ENCODE measurements around the gene THTPA.

Gene THTPA

DNA sequence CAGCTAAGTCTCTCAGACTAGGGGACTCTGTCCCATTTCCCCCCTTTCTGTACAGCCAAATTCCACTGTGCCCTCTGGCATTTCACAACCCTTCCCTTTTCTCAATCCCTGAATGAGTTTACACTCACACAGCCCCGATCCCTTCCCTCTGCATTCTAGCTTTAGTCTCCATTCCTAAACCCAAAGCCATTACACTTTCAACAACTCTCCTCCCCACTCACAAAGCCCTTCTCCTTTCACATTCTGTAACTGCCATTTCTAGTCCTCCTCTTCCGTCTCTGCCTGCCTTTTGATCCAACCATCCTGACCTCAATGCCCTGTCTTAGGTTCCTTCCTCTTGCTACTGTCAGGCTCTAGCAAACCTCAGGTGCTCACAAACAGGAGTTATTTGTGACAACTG lies 8.1 kb upstream of the THTPA start:
- no peak overlapping the region for H3K4me3 ChIP-seq (ENCODE audit: low read depth, low read length)
- TF ChIP-seq, protein P1, sequence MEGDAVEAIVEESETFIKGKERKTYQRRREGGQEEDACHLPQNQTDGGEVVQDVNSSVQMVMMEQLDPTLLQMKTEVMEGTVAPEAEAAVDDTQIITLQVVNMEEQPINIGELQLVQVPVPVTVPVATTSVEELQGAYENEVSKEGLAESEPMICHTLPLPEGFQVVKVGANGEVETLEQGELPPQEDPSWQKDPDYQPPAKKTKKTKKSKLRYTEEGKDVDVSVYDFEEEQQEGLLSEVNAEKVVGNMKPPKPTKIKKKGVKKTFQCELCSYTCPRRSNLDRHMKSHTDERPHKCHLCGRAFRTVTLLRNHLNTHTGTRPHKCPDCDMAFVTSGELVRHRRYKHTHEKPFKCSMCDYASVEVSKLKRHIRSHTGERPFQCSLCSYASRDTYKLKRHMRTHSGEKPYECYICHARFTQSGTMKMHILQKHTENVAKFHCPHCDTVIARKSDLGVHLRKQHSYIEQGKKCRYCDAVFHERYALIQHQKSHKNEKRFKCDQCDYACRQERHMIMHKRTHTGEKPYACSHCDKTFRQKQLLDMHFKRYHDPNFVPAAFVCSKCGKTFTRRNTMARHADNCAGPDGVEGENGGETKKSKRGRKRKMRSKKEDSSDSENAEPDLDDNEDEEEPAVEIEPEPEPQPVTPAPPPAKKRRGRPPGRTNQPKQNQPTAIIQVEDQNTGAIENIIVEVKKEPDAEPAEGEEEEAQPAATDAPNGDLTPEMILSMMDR (IDR thresholded peaks at IDR 0.05; ENCODE audit: borderline replicate concordance, insufficient read depth, low read depth, low read length): no peak

DNA sequence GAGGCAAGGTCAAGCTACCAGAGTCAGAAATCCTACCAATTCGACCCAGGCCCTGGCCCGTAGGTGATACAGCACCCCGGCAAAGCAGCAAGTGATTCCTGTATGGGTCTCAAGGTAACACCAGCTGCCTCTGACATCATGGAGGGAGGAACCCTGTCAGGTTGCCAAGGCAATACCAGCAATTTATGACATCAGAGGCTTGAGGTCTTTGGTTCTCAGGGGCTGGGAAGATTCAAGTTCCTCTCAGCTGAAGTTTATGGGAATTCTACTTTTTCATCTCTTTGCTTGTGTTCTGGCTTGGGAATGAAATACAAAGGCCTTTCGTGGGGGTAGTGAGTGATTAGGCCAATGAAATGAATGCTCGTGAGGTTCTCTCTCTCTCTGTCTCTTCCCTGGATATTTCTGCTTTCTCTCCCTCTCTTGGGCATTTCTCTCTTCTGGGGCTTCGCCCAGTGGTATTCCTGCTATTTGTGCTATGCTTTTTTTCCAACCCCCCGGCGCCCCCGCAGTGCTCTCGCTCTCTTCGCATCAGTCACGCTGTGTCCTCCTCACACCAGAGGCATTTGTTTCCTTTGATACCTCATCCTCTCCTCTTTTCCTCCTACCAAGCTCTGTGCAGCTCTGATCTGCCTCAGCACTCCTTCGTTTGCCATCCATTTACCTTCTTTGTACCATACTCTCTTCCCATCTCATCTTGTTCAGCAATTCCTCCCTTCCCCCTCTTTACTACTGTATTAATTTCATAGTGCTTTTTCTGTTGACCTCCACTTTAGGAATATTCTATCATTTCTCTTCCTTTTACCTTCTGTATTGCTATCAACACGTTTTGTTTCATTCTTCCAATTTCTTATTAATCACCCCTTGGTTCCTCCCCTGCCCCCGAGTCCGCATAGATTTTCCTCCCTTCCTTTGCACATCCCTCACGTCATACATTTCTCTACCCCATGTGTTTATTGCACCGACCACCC lies 7.4 kb upstream of the THTPA start:
- no peak overlapping the region for H3K4me3 ChIP-seq (ENCODE audit: low read depth, low read length)
- TF ChIP-seq, protein P1 (IDR thresholded peaks at IDR 0.05; ENCODE audit: borderline replicate concordance, insufficient read depth, low read depth, low read length): no peak

DNA sequence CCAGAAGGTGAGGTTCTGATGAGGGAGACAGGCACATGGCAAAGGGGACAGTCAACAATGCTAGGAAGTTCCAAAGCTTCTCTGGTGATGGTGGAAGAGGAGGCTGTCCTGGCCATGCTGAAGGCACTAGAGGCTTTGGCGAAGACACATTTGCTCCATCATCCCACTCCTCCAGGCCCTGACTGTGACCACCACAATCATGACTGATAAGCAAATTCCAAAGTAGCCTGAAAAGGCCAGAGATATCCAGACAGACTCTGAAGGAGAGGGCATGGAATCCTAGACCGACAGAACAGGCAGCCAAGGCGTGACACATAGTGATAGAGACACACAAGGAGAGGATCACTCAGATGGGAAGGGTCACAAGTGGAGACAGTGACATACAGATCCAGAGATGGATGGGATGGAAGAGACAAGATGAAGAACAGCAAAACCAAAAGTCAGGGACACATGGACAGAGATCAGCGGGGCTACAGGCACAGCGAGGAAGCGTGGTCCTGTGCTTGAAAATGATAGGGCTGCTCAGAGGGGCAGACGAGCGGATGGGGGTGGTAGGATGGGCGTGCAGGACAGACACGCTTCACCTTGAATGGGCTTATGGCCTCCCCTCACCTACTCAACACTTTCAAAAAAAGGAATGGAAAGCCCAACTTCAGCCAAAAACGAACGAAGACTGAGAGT lies 5.8 kb upstream of the THTPA start:
- TF ChIP-seq, protein P1 (IDR thresholded peaks at IDR 0.05; ENCODE audit: borderline replicate concordance, insufficient read depth, low read depth, low read length): no peak
- peak overlapping the region; percentile 52 for H3K4me3 ChIP-seq (ENCODE audit: low read depth, low read length)

DNA sequence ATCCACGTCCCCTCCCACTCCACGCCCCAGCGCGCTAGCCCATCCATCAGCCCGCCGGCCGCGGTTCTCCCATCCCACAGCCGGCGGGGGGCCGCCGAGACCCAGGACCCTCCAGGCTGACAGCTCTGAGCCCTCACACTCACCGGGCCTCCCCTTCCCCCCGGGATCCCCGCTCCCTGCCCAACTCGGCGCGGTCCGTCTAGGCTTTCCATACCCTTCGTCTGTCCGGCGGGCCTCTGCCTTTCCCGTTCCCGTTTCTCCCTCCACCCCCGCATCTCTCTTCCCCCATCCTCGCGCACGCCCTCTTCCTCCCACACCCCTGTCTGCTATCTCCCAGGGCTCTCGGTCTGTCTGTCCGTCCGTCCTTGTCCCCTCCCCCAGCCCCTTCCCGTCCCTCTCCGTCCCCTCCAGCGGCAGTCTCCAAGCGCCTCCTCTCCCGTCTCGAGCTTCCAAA lies 5.2 kb upstream of the THTPA start:
- TF ChIP-seq, protein P1 (IDR thresholded peaks at IDR 0.05; ENCODE audit: borderline replicate concordance, insufficient read depth, low read depth, low read length): no peak

DNA sequence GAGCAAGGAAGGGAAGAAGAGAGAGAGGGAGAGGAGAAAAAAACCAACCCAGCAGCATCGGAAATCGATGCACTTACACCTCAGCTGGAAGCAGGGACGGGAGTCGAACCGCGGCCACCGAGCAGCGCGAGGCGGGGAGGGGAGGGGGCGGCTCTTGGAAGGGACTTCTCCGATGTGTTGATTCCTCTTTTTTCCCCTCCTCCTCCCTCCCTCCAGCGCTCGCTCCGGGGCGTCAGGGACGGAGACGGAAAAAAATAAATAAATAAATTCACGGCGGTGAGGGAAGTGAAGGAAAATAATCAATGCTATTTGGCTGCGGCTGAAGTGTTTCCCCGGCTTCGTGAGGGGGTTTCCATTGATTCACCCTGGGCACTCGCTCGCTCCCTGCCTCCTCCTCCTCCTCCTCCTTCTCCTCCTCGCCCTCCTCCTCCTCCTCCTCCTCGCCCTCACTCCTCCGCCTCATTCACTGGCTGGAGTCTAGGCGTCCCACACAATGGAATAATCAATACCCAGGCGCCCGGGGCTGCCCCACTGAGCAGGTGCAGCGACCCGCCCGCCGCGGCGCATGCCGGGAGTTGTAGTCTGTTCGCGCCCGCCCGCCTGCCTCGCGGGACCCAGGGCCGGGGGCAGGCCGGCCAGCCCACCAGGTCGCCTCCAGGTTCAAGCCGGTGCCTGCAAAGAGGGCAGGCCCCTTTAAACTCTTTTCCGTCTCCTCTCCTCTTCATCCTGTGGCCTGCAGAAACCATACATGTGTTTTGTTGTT lies 4.6 kb upstream of the THTPA start, which contains the start of gene ZFHX2:
Gene ZFHX2, minus strand, starts transcription at position 500 of the 763 bp plus-strand sequence. CDS start 16,440 bp downstream, outside the sequence.
- H3K4me3 ChIP-seq (ENCODE audit: low read depth, low read length): peak within 1 kb of the TSS; percentile 52
- TF ChIP-seq, protein P1 (IDR thresholded peaks at IDR 0.05; ENCODE audit: borderline replicate concordance, insufficient read depth, low read depth, low read length): no peak

More for the DNA sequence above, 5.2 kb upstream of the THTPA start:
- H3K4me3 ChIP-seq (ENCODE audit: low read depth, low read length): peak overlapping the region; percentile 52

DNA sequence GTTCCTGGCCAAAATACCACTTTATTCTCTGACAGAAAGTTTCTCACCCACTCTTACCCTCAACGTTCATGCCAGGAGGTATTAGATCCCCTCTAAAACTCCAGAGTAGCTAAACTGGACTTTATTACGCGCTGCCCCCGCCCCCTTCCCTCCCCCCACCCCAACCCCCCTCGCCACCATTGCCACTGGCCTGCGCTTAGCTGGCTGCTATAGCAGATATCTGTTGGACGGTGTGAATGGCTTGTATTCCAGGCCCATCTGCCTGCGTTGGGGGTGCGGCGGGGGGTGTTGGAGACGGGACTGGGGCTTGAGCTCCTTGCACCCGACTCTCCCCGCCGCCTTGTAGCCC lies 564 bp upstream of the THTPA start:
- peak overlapping the region; percentile 65 for H3K4me3 ChIP-seq (ENCODE audit: low read depth, low read length)
- TF ChIP-seq, protein P1 (IDR thresholded peaks at IDR 0.05; ENCODE audit: borderline replicate concordance, insufficient read depth, low read depth, low read length): no peak
